ENCODE measurements around the gene KCNJ16.
"Not testable (repeated sequence)": the region's sequence is repeated elsewhere in the genome, so short reads cannot be mapped to it uniquely, and the experiment has no call there.

The KCNJ16 gene

GRCh38 chr17:70074956-70075355, at the start of gene KCNJ16:
Gene KCNJ16, plus strand, starts transcription at chr17:70075225. Its CDS starts 56,863 bp downstream, at chr17:70132088.
- no peak for DNase-seq (ENCODE audit: low read depth)

GRCh38 chr17:70028397-70028796, 46.6 kb upstream of the KCNJ16 start:
- no peak for DNase-seq (ENCODE audit: low read depth)

GRCh38 chr17:70028978-70029767, 45.9 kb upstream of the KCNJ16 start:
- no peak for DNase-seq (ENCODE audit: low read depth)

- DNase-seq (ENCODE audit: low read depth), result no peak
Measured at GRCh38 chr17:70030371-70030770, 44.7 kb upstream of the KCNJ16 start.

DNA sequence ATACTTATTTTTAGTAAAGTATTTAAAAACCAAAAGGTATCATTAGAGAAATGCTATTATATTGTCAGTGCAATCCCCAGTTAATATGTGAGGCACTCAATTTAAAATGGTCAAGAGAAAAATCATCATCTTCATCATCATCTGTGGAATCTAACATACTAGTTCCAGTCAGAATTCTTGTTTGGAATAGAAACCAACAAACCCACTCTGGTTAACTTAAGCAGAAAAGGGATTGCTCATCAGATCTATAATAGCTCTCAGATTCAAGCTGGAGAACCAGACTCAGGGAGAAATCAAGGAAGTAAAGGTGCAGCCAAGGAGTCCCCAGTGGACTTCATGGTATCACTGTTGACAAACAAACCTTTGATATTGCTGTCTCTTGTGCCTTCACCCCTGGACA, 43.7 kb upstream of the KCNJ16 start:
- DNase-seq (ENCODE audit: low read depth), result no peak

- no peak for DNase-seq (ENCODE audit: low read depth)
Measured at GRCh38 chr17:70033165-70033564, 41.9 kb upstream of the KCNJ16 start.

DNA sequence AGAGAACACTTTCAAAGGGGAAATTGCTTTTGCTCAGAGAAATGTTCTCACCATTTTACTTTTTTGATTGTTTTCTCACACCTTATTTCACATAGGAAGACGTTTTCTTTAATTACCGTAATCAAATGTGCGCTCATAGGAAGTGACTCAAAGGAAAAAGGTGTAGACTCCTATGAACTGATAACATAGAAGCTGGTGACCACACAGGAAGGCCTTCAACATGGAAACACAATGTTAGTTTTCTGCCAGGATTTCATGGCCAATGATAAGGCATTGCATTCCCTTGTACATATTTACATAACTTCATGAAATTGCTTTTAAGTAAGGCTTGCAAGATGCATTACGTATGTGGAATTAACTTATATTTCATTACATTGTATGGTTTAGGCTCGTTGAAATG, 40.9 kb upstream of the KCNJ16 start:
- no peak for DNase-seq (ENCODE audit: low read depth)

GRCh38 chr17:70037498-70037897, 37.5 kb upstream of the KCNJ16 start:
- DNase-seq (ENCODE audit: low read depth), result no peak

DNA sequence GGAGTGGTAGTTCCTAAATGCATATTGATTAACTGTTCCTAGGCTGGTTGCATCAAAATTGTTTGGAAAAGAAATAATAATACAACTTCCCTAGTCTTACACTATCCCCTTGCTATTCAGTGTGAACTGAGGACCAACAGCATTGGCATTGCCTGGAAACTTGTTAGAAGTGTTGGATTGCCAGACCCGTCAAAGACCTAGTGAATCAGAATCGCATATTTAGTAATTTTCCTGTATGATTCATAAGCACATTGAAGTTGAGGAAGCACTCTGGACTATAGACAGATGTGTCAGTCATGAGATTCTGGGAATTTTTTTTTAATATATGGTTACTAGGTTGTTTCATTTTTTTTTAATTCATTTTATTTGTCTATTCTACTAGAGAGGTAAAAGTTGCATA, 34.7 kb upstream of the KCNJ16 start:
- DNase-seq (ENCODE audit: low read depth), result no peak

DNA sequence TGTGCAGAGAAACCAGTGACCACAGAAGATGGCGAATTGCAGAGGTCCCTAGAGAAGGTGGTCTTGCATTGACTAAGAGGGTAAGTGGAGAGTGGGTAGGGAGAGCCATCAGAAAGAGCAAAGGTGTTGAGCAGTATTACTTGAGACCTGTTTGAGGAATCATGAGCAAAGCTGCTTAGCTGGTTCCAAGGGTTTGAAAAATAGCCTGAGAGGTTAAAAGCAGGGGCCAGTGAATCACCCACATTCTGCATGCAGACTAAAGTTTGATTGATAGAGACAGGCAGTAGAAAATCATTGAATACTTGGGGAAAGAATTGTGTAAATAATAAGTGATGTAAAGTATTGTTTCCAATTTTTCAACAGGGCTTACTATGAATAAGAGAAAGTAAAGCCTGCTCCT, 34.0 kb upstream of the KCNJ16 start:
- DNase-seq (ENCODE audit: low read depth), result no peak

DNA sequence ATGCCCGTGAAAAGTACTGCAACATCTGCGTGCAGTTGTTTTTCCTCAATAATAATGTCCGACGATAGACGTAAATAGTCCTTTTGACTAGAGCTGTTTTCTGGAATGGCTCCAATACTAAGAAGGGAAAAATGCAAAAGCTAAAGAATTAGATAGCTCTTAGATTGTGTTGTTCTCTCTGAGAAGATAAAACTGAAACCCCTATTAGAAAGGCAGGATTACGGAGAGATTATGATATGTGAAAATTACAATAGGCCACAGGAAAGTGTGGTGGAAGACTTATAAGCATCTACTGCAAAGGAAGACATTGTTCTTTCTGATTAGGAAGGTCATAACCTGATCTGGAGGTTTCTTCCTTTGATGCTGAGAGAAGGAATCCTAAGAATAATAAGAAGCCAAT, 33.5 kb upstream of the KCNJ16 start:
- no peak for DNase-seq (ENCODE audit: low read depth)

DNA sequence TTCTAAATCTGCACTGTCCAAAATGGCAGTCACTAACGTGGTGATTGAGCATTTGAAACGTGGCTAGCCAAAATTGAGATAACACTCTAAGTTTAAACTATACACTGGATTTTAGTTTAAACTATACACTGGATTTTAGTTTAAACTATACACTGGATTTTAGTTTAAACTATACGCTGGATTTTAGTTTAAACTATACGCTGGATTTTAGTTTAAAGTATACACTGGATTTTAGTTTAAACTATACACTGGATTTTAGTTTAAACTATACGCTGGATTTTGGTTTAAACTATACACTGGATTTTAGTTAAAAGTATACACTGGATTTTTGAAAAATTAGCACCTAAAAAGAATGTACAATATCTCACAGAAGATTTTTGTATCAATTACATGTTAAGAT, 29.2 kb upstream of the KCNJ16 start:
- not testable (repeated sequence) for DNase-seq (ENCODE audit: low read depth)

DNA sequence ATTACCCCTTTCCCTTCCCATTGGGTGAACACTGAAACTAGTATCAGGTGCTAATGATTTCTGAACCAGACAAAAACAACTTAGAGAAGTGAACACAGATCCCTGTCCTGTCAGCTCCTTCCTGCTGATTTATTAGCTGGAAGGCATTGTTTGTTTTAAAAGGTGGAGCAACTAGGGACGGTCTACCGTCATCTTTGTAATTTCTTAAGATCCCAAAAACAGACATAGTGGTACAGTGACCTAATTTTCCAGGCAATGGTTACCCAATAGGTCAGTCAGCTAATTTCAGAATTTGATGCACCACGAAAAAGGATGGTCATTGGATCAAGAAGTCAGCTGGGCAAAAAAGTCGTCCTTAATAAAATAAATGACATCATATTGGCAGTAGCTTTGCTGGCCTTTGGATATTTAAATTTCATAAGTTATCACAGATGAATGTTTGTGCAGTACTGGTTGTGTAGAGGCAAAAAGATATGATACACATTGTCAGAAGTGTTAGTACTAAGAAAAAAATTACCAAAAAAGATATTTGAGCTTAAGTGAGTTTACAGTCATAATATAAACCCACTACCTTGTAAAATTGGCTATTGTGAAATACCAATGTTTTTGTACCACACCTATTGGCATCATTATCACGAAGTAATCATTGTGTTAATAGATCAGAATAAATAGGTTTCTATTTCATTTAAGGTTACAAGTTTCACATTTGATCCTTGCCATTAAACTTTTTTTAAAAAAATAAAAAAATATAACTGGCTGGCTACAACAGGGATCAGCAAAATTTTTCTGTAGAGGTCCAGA, 27.2 kb upstream of the KCNJ16 start:
- no peak for DNase-seq (ENCODE audit: low read depth)

- no peak for DNase-seq (ENCODE audit: low read depth)
Measured at GRCh38 chr17:70049801-70050591, 25.0 kb upstream of the KCNJ16 start.

GRCh38 chr17:70050931-70051330, 24.1 kb upstream of the KCNJ16 start:
- no peak for DNase-seq (ENCODE audit: low read depth)

- DNase-seq (ENCODE audit: low read depth), result no peak
Measured at GRCh38 chr17:70053241-70054234, 21.5 kb upstream of the KCNJ16 start.

- DNase-seq (ENCODE audit: low read depth), result no peak
Measured at GRCh38 chr17:70055000-70055399, 20.0 kb upstream of the KCNJ16 start.

DNA sequence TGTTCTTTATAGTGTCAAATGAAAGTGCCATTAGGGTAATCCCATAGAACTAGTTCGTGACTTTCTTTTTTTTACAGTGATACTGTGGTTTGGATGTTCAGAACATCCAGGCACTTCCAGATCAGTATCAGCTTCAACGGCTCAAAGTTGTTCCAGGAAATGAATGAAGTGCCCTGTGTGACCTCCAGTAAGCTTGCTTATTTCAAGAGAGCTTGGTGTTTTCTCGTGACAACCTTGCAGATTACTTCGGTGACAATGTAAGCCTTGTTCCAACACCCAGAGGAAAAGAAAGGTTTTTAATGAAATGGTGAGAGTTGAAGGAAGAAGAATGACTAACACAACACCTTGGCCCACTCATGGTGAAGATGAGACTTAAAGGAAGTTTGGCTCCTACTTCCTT, 16.0 kb upstream of the KCNJ16 start:
- no peak for DNase-seq (ENCODE audit: low read depth)

DNA sequence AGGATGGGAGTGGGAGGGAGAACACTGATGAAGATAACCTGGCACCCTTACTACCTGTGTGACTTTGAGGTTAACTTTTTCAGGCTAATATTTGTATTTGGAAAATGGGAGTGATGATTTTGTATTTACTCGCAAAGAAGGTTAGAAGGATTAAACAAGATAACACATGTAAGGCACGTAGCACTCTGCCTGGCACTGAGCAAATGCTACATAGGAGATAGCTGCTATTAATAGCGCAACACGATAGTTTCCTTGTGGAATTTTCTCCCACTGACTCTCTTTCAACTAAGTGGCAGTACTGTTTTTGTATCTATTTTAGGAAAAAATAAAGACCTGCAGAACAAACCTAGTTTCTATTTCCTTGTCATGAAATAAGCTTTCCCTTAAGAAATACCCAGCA, 15.4 kb upstream of the KCNJ16 start:
- no peak for DNase-seq (ENCODE audit: low read depth)

- no peak for DNase-seq (ENCODE audit: low read depth)
Measured at GRCh38 chr17:70060415-70060814, 14.6 kb upstream of the KCNJ16 start.

DNA sequence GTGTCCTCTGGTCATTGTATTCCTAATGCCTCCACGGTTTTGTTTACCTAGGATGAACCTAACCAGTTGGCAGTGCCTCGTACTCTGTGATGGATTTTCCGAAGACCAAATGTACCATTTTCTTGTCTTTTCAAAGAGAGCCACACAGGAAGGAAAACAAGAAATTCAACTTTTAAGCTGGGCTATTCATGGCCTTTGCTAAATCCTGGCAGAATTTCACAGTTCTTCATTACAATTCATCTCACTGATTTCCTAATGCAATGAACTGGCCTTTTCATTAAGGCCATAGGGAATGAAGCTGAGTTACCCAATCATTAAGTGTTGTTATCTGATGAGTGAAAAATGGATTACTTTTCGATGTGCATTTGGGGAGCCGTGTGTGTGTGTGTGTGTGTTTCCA, 7.9 kb upstream of the KCNJ16 start:
- DNase-seq (ENCODE audit: low read depth), result no peak

All from stimulated activated CD8-positive, alpha-beta memory T cell treated with anti-CD3 and anti-CD28 coated beads, Interleukin-12 subunit alpha, Interleukin-12 subunit beta, amount 100 ng/mL, for 4 hours (primary cell).